ENCODE data around the gene CKAP5.

GRCh38 chr11:46840116-46840515, 6.0 kb downstream of the CKAP5 start:
- TF ChIP-seq POLR2A (IDR thresholded peaks at IDR 0.05) (no peak), CTCF (IDR thresholded peaks at IDR 0.05) (no peak)
